ENCODE measurements around the gene ZNF530.

ZNF530 gene

DNA sequence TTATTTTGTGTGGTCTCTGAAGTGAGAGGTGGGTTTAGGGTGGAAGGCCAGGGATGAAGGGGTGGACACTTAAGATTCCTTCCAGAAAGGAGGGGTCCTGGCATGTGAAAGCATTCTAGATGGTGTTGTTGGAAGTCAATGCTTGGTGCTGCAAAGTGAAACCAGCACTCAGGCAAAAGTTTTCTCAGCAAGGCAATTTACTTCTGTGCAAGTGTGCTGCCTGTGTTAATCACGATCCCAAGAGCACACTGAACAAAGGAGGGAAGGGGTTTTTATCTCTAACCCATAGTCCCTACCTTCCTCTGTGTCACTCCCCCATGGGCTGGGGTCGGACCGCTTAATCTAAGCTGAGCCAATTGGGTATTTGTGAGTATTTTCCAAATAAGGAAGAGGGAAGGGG lies 15.7 kb downstream of the ZNF530 start:
- DNase-seq = no peak

DNA sequence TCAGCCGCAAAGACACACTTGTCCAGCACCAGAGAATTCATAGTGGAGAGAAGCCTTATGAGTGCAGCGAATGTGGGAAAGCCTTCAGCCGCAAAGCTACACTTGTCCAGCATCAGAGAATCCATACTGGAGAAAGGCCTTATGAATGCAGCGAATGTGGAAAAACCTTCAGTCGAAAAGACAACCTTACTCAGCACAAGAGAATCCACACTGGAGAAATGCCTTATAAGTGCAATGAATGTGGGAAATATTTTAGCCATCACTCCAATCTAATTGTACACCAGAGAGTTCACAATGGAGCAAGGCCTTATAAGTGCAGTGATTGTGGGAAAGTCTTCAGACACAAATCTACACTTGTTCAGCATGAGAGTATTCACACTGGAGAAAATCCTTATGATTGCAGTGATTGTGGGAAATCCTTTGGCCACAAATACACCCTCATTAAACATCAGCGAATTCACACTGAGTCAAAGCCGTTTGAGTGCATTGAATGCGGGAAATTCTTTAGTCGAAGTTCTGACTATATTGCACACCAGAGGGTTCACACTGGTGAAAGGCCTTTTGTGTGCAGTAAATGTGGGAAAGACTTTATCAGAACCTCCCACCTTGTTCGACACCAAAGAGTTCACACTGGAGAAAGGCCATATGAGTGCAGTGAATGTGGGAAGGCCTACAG lies 21.1 kb downstream of the ZNF530 start:
- no peak for DNase-seq

DNA sequence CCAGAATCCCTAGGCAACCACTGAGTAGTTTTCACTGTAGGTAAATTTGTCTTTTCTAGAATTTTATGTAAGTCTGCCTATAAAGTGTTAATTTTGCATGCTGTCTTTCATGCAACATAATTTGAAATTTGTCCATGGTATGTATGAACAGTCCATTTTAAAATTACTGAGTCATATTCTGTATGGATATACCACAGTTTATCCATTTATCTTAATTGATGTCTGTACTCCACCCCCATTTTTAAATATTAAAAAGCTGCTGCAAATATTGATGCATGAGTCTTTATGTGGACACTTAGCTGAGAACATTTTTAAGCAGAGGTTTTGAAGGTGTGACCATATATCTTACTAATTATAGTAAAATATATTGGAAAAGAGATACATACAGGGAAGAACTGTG lies 23.4 kb downstream of the ZNF530 start:
- no peak for DNase-seq

DNA sequence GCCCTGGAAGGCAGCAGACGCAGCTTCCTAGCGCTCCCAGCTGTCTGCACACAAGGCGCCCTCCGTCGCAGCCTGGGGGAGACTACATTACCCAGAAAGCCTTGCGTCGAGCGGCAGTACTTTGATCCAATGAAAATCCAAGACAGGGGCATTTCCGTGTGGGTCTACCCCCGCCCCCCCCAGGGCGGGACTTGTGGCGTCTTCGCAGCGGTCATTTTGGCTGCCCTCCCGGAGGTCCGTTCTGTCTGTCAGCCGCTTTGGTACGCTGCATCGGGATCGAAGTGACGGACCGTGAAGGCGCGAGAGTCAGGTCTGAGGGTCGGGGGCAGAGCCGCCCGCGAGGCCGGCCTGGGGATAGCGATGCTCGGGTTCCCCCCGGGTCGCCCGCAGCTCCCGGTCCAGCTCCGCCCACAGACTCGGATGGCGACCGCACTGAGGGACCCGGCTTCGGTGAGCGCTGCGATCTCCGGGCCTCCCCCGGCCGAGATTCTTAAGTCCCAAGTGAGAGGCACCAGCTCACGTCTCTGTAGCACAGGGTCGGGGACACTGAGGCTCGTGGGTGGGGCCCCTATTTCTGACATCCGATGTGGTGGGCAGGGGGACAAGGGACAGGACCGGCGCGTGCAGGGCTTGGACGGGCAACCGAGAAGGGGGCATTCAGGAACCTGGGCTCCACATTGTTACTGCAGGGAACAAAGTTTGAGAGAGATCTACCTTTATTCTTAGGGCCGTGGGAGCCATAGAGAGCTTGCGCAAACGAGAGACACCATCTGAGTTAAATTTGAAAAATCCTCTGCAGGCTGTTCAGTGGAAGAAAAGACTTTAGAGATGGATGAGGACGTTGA lies 33.5 kb downstream of the ZNF530 start, which contains the start of gene ZNF211:
ZNF211 (plus strand) TSS at position 182 of the 845 bp plus-strand sequence; CDS start at position 361, 179 bp downstream.
- peak; percentile 88 for DNase-seq

DNA sequence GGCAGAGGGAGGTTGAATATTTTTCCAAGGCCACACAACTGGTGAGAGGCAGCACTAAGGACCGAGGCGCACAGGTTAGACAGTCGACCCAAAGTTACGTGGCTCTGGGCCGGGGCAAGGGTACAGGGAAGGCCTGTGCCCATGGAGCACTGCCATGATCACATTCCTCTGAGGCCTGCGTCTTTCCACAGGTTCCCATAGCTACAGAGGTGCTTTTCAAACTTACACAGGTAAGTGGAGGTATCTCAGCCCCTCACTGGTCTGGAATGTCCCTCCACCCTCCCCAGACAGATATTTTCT lies 34.1 kb downstream of the ZNF530 start:
- DNase-seq = no peak

DNA sequence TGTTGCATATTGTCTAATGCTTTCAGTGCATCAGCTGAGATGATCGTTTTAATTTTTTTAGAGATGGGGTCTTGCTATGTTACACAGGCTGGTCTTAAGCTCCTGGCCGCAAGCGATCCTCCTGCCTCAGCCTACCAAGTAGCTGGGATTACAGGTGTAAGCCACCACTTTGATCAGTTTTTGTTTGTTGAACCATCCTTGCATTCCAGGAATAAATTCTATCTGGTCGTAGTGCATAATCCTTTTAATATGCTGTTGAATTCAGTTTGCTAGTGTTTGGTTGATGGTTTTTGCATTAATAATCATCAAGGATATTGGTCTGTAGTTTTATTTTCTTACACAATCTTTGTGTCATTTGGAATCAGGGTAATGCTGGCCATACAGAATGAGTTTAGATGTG lies 37.7 kb downstream of the ZNF530 start:
- DNase-seq = no peak

DNA sequence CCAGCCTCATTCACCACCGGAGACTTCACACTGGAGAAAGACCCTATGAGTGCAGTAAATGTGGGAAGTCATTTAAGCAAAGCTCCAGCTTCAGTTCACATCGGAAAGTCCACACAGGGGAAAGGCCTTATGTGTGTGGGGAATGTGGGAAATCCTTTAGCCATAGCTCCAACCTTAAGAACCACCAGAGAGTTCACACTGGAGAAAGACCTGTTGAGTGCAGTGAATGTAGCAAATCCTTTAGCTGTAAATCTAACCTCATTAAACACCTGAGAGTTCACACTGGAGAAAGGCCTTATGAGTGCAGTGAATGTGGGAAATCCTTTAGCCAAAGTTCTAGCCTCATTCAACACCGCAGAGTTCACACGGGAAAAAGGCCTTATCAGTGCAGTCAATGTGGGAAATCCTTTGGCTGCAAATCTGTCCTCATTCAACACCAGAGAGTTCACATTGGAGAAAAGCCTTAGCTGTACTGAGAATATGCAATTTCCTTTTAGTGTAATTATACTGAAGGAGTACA lies 42.1 kb downstream of the ZNF530 start:
- no peak for DNase-seq

DNA sequence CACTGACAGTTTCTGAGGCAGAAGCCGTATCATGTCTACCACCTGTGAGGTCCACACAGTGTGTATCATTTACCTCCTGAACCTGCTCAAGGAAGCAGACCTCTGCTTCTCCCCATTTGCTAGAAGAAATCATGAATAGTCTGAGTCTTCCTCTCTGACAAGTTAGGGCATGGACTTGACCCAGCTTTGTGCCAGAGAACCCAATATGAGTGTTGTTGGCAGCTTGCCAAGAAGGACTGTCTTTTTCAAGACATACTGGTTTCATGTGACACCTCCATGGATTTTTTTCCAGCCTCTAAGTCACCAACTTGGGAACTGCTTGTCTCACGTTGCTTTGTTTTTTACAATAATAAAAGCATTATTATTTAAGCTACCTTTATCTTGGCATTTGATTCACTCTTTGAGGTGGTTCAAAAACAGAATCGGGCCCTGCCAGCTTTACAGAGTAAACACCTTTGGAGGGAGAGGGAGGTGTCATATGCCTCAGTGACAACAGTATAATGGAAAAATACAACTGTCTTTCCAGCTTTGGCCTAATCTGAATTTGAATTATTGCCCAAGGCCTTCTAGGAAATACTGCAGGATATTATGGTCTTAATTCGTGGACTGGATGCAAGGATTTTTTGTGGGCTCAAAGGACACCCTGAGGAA lies 42.8 kb downstream of the ZNF530 start:
- DNase-seq = no peak

DNA sequence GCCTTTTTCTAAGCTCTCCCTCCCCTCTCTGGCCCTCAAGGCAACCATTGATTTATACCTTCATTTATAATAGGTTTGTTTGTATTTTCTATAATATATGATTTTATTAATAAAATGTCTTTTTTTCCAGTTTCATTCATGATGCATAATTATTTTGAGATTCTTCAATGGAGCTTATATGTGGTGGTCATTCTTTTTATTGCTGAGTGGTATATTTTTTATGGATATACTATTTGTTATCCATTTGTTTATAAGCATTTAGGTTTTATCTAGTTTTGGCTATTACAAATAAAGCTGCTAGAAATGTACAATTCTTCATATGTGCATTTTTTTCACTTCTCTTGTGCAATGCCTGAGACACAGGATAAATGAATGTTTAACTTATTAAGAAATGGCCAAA lies 44.0 kb downstream of the ZNF530 start:
- DNase-seq = no peak

DNA sequence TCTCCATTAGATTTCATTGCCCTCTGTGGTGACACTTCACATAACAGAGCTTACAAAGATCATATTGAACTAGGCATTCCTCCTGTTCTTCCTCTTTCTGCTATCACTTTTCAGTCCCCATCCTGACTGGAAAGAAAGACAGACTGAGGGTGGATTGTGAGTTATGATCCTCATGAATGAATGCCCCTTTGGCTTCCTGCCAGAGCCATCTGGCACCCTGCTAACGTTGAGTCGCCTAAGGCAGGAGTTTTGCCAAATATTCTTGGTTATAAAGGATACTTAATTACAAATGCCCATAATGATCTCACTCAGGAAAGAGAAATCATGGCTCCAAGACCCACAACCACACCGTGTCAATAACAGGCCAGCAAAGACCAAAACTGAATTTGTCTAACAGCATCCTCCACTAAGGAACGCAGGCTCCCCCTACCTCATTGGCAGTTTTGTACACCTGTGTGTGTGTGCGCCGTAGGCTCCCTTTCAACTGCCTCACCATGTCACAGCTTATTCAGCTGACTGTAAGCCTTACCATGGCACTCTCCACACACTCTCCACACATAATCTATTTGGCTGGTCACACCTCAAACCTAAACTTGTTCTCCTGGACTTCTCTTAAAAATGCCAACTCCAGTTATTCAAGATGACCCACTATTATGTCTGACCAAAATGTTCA lies 48.8 kb downstream of the ZNF530 start:
- DNase-seq = no peak

DNA sequence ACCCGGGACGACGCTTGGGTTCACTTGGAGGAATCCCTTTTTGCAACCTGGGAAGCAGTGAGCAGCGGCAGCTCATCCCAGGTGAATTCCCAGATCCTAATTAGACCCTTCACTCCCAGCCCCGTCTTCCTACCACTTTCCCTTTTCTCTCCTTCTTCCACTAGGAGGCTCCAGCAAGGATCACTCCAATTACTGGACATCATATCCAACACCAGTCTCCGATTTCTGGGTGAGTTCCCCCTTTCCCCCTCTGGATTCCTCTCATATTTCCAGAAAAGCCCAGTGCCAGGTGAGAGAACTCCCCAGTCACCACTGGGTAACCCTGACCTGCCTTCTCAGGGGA lies 51.9 kb downstream of the ZNF530 start:
- no peak for DNase-seq

DNA sequence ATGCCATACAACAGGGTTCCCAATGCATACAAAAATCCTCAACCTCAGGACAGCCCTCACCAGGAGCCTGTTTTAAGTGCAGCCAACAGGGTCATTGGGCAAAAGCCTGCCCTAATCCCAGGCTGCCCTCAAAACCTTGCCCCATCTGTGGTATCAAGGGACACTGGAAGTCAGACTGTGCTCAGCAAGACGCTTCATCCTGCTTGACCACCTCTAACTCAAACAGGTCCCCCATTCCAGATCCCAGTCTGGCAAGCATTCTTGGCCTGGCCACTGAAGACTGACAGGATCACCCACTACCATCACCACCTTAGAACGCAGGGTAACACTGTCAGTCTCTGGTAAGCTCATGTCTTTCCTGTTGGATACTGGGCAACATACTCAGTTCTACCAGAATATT lies 54.0 kb downstream of the ZNF530 start:
- DNase-seq = no peak

DNA sequence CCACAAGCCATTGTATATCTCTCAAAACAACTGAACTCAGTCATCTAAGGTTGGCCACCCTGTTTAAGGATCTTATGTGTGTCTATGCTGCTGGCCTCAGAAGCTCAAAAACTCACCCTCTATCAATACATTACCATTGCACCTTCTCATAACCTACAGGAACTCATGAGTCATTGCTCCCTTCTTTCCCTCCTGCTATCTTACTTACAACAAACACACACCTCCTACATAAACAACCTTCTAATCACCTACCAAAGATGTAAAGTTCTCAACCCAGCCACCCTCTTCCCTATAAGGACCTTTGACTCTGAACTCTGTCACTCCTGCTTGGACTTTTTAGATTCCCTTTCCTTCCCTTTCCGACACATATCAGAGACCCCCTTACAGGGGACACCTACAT lies 55.8 kb downstream of the ZNF530 start:
- no peak for DNase-seq

DNA sequence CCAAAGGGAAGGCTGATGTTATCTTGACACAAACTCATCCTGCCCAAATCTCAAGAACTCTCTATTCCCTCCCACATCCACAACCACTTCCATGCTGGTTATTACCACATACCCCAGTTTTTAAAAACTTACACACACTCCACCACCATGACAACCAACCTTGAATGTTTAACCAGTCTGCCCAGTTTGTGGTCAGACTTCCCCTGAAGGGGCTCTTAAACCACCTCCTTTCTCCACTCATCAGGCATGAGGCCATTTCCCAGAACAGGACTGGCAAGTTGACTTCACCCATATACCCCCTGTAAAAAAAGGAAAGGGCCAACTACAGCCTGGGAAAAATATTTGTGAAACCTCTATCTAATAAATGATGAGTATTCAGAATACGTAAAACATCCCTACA lies 56.7 kb downstream of the ZNF530 start:
- DNase-seq = no peak

All from activated naive CD4-positive, alpha-beta T cell treated with Interleukin-2 at 50 U/mL for 16 hours (primary cell).